ENCODE results near the gene CCDC102A.
"Not testable (repeated sequence)": the region's sequence is repeated elsewhere in the genome, so short reads cannot be mapped to it uniquely, and the experiment has no call there.

Gene CCDC102A

GRCh38 chr16:57564571-57565270 lies 28.4 kb upstream of the CCDC102A start:
- DNase-seq: no peak

- DNase-seq: no peak
These were observed 27.4 kb upstream of the CCDC102A start for GRCh38 chr16:57563761-57564160.

GRCh38 chr16:57563487-57563750 lies 27.0 kb upstream of the CCDC102A start:
- DNase-seq: no peak

GRCh38 chr16:57562669-57563486 lies 26.5 kb upstream of the CCDC102A start:
- no peak for DNase-seq

GRCh38 chr16:57562066-57562465 lies 25.7 kb upstream of the CCDC102A start:
- no peak for DNase-seq

GRCh38 chr16:57559072-57559790 lies 22.9 kb upstream of the CCDC102A start:
- no peak for DNase-seq

- DNase-seq: no peak
These were observed 20.7 kb upstream of the CCDC102A start for GRCh38 chr16:57556941-57557541.

GRCh38 chr16:57555831-57556230 lies 19.5 kb upstream of the CCDC102A start:
- DNase-seq: no peak

GRCh38 chr16:57551057-57551456 lies 14.7 kb upstream of the CCDC102A start:
- no peak for DNase-seq

- no peak for DNase-seq
These were observed 13.4 kb upstream of the CCDC102A start for GRCh38 chr16:57549730-57550129.

GRCh38 chr16:57548408-57548807 lies 12.0 kb upstream of the CCDC102A start:
- DNase-seq: no peak

GRCh38 chr16:57547524-57547923 lies 11.2 kb upstream of the CCDC102A start:
- DNase-seq: not testable (repeated sequence)

GRCh38 chr16:57544124-57544653 lies 7.8 kb upstream of the CCDC102A start:
- DNase-seq: peak; percentile 24

- DNase-seq: no peak
These were observed 5.5 kb upstream of the CCDC102A start for GRCh38 chr16:57541754-57542435.

GRCh38 chr16:57540906-57541753 lies 4.8 kb upstream of the CCDC102A start:
- DNase-seq: no peak

- DNase-seq: no peak
These were observed 4.0 kb upstream of the CCDC102A start for GRCh38 chr16:57540387-57540786.

- DNase-seq: peak; percentile 24
These were observed 2.9 kb upstream of the CCDC102A start for GRCh38 chr16:57539072-57539796.

GRCh38 chr16:57538235-57538721 lies 1.9 kb upstream of the CCDC102A start:
- peak; percentile 16 for DNase-seq

- no peak for DNase-seq
These were observed 1.3 kb upstream of the CCDC102A start for GRCh38 chr16:57537581-57538234.

- DNase-seq: no peak
These were observed 779 bp upstream of the CCDC102A start for GRCh38 chr16:57537194-57537505.
